Measurements from ENCODE around the gene ZMIZ1.

ZMIZ1 gene

DNA sequence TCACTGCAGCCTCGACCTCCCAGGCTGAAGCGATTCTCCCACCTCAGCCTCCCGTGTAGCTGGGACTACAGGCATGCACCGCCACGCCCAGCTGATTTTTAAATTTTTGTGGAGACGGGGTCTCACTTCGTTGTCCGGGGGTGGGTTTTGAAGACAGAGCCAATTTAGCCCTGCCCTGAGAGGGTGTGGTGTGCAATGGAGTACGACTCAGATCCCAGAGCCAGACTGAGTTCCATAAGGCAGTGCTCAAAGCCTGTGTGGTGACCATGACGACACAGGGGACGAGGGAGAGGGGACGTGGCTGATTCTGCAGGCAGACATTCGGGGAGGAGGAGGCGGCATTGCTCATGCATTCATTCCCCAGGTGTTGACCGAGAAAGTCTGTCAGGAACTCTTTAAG lies 72.1 kb downstream of the ZMIZ1 start:
- no peak for DNase-seq

- peak; percentile 85 for DNase-seq
Measured at GRCh38 chr10:79142064-79142491, 73.3 kb downstream of the ZMIZ1 start.

GRCh38 chr10:79142522-79143309 lies 74.0 kb downstream of the ZMIZ1 start:
- DNase-seq: no peak

GRCh38 chr10:79143879-79144278 lies 75.1 kb downstream of the ZMIZ1 start:
- no peak for DNase-seq

GRCh38 chr10:79144351-79145173 lies 75.8 kb downstream of the ZMIZ1 start:
- DNase-seq: peak; percentile 72

DNA sequence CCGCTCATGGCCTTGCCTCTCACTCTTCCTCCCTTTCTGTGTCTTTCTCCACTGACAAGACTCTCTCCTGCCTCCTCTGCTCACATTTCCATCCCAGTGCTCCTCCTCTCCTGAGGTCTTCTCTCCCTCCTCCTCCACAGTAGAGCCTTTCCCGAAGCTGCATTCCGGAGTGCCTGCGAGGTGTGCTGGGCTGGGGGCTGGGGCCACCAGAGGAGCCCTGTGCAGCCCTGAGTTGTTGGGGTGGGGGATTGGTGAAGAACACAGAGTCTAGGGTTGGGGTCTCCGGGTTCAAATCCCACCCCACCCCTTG lies 76.4 kb downstream of the ZMIZ1 start:
- DNase-seq: no peak

GRCh38 chr10:79145517-79146470 lies 77.0 kb downstream of the ZMIZ1 start:
- DNase-seq: peak; percentile 40

DNA sequence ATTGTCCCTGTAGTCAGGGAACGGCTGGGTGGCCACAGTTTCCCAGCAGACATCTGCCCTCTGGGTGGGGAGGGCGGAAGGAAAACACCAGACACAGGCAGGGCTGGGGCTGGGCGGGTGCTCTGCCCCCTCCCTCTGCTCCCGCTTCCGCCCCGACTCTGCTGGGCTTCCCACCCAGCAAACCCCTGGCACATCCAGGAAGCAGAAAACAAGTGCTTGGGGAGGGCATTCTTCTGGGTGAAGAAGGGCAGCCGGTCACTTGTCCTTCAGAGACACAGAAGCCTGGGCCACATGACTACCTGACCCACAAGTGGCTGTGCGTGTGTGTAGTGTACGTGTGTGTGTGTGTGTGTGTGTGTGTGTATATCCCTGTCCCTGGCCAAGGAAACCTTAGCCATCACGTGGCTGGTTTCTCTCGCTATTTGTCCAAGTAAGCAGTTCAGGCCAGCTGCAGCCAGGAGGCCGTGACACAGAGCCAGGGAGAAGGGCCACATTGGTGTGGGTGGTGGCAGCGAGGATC lies 77.9 kb downstream of the ZMIZ1 start:
- no peak for DNase-seq

DNA sequence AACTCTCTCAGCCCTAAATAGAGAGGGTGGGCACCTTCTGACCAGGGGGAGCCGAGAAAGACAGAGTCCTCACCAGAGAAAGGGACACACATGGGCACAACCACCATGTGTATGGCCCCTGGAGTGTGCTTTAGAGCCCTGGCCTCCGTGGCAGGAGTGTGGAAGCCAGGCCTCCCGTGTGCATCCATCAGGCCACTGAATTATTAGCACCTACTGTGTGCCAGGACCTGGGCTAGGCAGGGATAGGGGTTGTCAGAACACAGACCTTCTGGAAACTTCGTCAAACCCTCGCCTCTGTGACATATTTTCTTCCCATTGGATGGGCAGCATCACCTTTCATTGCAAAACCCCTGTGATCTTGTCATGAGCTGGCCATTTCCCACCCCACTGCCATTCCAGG lies 78.5 kb downstream of the ZMIZ1 start:
- no peak for DNase-seq

DNA sequence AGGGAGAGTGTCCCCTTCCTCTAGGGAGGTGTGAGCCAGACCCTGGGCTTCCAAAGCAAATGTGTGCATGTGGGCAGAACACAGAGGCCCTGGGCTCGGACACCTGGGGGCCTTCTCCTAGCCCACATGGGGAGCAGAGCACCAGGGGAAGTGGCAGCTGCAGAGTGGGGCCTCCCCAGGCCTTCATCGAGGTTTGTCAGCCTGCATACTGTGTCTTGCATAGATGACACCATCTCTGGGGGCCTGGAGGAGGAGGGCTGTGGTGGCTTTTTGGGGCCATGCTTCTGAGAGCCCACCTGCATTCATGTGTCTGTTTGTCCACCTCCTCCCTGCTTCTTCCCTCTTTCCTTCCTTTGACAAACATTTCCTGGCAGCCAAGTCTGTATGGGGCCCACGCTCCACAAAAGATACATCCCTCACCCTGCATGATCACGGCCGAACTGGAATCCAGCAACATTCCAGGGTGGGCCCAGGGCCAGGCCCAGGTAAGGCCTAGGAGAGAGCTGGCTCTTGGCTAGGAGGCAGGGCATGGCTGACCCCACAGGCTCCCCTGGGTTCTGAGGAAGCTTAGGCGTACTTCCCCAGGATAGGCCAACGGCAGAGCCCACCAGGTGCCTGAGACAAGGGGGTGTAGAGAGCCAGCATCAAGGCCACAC lies 79.2 kb downstream of the ZMIZ1 start:
- no peak for DNase-seq

DNA sequence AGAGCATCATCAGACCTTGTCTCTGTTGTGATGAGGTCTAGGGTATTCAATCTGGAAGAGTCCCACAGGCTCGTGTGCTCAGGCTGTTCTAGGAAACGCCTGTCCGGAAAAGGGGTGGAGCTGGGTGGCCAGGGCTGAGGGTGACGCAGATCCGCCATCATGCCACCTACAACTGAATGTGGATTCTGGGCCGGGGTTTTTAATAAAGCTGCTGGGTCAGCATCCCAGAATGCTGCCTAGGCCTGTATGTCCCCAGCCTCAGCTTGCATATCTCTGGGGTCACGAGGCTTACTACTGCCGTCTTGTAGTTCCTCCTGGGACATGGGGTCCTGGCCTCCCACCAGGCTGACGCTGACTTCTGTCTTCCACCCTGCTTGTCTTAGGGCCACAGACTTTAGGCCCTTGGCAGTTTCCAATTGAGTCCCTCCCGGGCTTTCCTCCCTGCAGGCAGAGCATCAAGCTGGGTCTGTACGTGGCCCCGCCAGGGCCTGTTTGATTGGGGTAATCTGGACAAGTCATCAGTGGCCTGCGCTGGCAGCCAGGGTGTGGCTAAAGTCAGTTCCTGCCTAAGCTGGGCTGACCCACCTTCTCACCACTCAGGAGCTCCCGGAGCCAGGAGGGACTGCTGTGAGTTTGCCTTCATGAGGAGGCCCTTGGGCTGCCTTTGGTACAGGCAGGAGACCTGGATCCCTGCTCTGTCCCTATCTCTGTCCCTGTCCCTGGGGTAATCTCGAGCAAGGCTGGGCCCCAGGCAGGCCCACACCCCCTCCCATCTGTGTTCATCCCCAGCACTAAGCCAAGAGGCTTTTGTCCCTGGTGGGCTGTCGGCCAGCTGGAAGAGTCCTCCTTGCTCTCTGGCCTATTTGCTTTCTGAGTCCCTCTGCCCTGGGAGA lies 79.9 kb downstream of the ZMIZ1 start:
- no peak for DNase-seq

DNA sequence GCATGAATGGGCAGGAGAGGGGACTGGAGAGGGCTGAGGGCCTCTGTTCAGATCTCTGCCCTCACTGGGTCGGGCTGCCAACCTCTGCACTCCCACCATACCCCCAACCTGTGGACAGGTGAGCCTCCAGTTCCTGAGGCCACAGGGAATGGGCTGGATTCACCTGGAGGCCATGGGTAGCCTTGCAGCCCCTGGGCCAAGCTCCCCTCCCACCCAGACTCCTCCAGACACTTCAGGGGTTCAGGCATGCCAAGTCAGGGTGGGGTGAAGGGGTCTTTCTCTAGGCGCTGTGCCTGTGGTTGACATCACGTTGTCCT lies 80.5 kb downstream of the ZMIZ1 start:
- no peak for DNase-seq

DNA sequence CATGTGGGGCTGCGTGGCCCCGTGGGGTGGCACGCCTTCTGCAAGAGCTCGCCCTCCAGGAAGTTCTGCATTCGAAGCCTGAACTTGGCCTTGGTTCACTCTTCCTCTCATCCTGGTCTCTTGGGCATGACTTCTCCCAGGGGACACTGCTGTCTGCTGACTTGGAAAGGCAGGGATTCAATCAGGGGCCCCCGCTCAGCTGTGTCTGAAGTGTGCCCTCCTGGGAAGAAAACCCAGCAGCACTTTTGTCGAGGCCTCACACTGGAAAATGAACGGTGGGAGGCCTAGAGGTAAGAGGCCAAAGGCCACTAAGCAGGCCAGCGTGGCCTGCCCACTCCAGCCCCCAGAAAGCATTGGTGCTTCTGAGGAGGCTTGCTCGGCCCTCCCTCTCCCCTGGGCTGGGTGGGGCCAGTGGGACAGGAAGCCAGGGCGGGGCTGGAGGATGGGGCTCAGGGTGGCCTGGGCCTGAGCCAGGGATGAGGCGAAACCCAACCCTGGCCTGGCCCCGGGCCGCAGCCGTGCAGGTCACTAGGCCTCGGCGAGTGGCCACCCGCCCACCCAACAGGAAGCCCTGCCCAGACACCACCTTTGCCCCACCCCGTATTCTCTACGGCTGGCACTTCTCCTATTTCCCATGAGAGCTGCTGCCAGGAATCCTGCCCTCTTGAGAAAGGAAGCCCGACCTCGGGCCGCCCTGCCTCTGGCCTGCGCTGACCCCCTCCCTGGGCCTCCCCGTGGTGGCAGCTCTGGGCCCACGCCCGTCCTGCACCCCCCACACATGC lies 81.1 kb downstream of the ZMIZ1 start:
- DNase-seq: peak; percentile 48

GRCh38 chr10:79150444-79150754 lies 81.6 kb downstream of the ZMIZ1 start:
- DNase-seq: no peak

DNA sequence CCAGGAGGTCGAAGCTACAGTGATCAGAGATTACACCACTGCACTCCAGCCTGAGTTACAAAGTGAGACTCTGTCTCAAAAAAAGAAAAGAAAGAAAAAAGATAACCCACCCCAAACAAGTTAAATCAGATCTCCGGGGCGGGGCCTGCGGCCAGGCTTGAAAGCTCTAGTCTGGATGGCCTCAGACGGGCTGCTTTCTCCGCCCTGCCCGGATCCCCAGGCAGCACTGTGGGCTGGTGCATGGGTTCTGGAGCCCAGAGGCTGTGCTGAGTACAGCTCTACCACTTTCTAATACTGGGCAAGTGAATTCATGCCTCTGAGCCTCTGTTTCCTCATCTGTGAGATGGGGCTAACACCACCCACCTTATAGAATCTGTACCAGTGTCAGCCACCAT lies 83.7 kb downstream of the ZMIZ1 start:
- DNase-seq: no peak

DNA sequence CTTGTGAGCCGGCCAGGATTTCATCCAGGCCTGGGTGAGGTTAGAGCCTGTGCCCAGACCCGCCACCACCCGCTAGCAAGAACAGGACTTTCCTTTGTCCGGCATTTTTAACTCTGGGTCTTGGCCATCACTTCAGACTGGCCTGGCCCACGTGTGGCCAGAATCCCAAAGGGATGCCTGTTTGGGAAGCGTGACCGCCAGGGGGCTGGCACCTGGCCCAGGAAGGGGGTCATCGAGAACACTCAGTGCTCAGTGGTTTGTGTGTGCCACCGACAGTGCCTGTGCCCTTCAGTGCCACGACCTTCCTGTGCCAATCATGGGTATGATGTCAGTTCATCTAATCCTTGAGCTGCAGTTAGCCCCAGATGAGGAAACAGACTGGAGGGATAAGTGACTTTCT lies 85.0 kb downstream of the ZMIZ1 start:
- no peak for DNase-seq

- peak; percentile 58 for DNase-seq
Measured at GRCh38 chr10:79155301-79156081, 86.7 kb downstream of the ZMIZ1 start.

GRCh38 chr10:79156334-79157274 lies 87.8 kb downstream of the ZMIZ1 start:
- DNase-seq: no peak

DNA sequence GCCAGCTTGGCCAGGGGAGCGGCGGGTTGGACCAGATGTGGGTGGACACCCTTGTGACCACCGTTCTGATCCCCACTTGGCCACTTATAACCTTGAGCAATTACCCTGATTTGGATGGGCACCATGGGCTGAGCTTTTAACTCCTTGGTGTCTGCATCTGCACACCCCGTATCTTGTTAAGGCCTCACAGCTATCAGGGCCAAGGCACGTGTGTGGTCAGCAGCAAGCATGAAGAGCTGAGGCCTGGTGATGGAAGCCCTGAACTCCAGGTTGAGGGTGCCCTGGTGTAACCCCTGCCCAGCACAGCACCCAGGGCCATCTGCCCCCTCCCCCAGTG lies 89.2 kb downstream of the ZMIZ1 start:
- DNase-seq: no peak
